Endothelial cell of umbilical vein (primary cell): ENCODE data around the gene CCNH. TPM values are rescaled to one million over a fixed set of nuclear protein-coding genes. Genes with fewer than 3 reads are reported as not detected.

Source experiments
- BruUV-seq: library from RNA; stranded (reverse); fragments of 400-500 nt; replicated peaks from 2 replicates; lab custom pipeline; 2021; lab: Mats Ljungman, UMichigan
- CTCF ChIA-PET: fragments of 300-600, 350-600 bp; sonication (Branson Sonifier 250); formaldehyde crosslinking; loops from one replicate; lab custom pipeline; 2021; ENCODE audit warnings: antibody characterized with exemption, inconsistent platforms; lab: Charles Lee
- POLR2A ChIA-PET: fragments of 300-600, 350-600 bp; sonication (Branson Sonifier 250); formaldehyde crosslinking; loops from one replicate; lab custom pipeline; 2021; ENCODE audit warnings: antibody characterized with exemption, inconsistent platforms; lab: Charles Lee
- DNase-seq: peaks from one replicate; pipeline ENCODE4 v3.0.0-alpha.2; 2011; ENCODE audit warnings: low read depth, low spot score
- FAIRE-seq: peaks from 2 replicates; lab custom pipeline; 2011; peaks lifted over from hg19 to GRCh38; lab: Jason Lieb, UNC
- H2AFZ ChIP-seq: 2 replicates; pipeline ENCODE4 v1.6.0; 2012; ENCODE audit warnings: low read depth, low read length, control low read depth, inconsistent platforms
- H3K27ac ChIP-seq: 2 replicates; pipeline ENCODE4 v1.5.1; 2011; ENCODE audit warnings: low read depth, mild to moderate bottlenecking, control low read depth, low read length, moderate library complexity; ENCODE audit not compliant: insufficient read depth
- H3K27me3 ChIP-seq, 2 experiments: 2 replicates each; pipeline versions ENCODE4 v1.6.0 to v1.6.1; 2011; ENCODE audit warnings: low read length in 2 of 2, mixed read lengths in 1 of 2; ENCODE audit not compliant: control insufficient read depth in 2 of 2, insufficient read depth in 2 of 2
- H3K36me3 ChIP-seq, 2 experiments: 2 replicates in 1 of 2; 3 replicates in 1 of 2; pipeline ENCODE4 v1.5.1; 2011; ENCODE audit warnings: low read length in 2 of 2, mild to moderate bottlenecking in 1 of 2, moderate library complexity in 1 of 2; ENCODE audit not compliant: control insufficient read depth in 2 of 2, insufficient read depth in 2 of 2; ENCODE audit errors: extremely low read depth in 1 of 2
- H3K4me1 ChIP-seq: 3 replicates; pipeline ENCODE4 v1.5.1; 2011; ENCODE audit warnings: mild to moderate bottlenecking, low read length; ENCODE audit not compliant: control insufficient read depth, insufficient read depth; ENCODE audit errors: extremely low read depth
- H3K4me2 ChIP-seq: 2 replicates; pipeline ENCODE4 v1.6.1; 2011; ENCODE audit warnings: low read length, control low read depth, mixed read lengths; ENCODE audit not compliant: insufficient read depth
- H3K4me3 ChIP-seq, 3 experiments: fragments of 200-600 bp in 1 of 3; sonication (generic), shearing (Covaris generic) in 1 of 3; replicated peaks in 1 of 3; 2 replicates each; pipeline ENCODE4 v1.5.1; 2011 to 2016; ENCODE audit warnings: control low read depth in 3 of 3, low read length in 3 of 3, mild to moderate bottlenecking in 2 of 3, inconsistent platforms in 1 of 3, low read depth in 1 of 3, moderate library complexity in 1 of 3; ENCODE audit not compliant: insufficient read depth in 1 of 3
- H3K79me2 ChIP-seq: 2 replicates; pipeline ENCODE4 v1.6.0; 2012; ENCODE audit warnings: low read length, inconsistent platforms; ENCODE audit not compliant: control insufficient read depth, insufficient read depth
- H3K9ac ChIP-seq: replicated peaks from 2 replicates; pipeline ENCODE3; 2011; ENCODE audit warnings: low read length, control low read depth; ENCODE audit not compliant: insufficient read depth; ENCODE audit errors: extremely low read depth
- H3K9me1 ChIP-seq: replicated peaks from 3 replicates; pipeline ENCODE4 v1.6.0; 2011; ENCODE audit warnings: mild to moderate bottlenecking, low read length; ENCODE audit not compliant: control insufficient read depth, insufficient read depth; ENCODE audit errors: extremely low read depth
- H3K9me3 ChIP-seq: replicated peaks from 2 replicates; pipeline ENCODE4 v1.5.1; 2012; ENCODE audit warnings: low read length, inconsistent platforms; ENCODE audit not compliant: control insufficient read depth, insufficient read depth
- H4K20me1 ChIP-seq: replicated peaks from 2 replicates; pipeline ENCODE3; 2011; ENCODE audit warnings: mild to moderate bottlenecking, low read length; ENCODE audit not compliant: control insufficient read depth, insufficient read depth; ENCODE audit errors: extremely low read depth
- CTCF ChIP-seq, 2 donors: IDR thresholded peaks; 1 replicate in 1 of 2; 2 replicates in 1 of 2; pipeline ENCODE4 v1.5.1; 2011; ENCODE audit warnings: low read length in 2 of 2, mild to moderate bottlenecking in 2 of 2, moderate library complexity in 2 of 2, control low read depth in 1 of 2, inconsistent platforms in 1 of 2, low read depth in 1 of 2; ENCODE audit not compliant: insufficient read depth in 1 of 2; ENCODE audit errors: extremely low read depth in 1 of 2
- EZH2 ChIP-seq: IDR thresholded peaks from 2 replicates; pipeline ENCODE4 v1.6.1; 2012; ENCODE audit warnings: borderline replicate concordance, low read depth, mild to moderate bottlenecking, moderate library complexity, low read length, inconsistent platforms; ENCODE audit not compliant: severe bottlenecking
- FOS ChIP-seq: IDR thresholded peaks from 2 replicates; pipeline ENCODE4 v1.6.1; 2011; ENCODE audit warnings: mild to moderate bottlenecking, low read length, moderate library complexity, borderline replicate concordance; ENCODE audit not compliant: insufficient read depth
- GATA2 ChIP-seq: IDR thresholded peaks from 2 replicates; pipeline ENCODE4 v1.7.0; 2011; ENCODE audit warnings: low read depth, mild to moderate bottlenecking, moderate library complexity, mixed read lengths, low read length; ENCODE audit not compliant: insufficient read length, insufficient read depth
- JUN ChIP-seq: IDR thresholded peaks from 2 replicates; pipeline ENCODE4 v1.6.1; 2011; ENCODE audit warnings: borderline replicate concordance, low read depth; ENCODE audit not compliant: insufficient read length, insufficient read depth
- MYC ChIP-seq: IDR thresholded peaks from one replicate; pipeline ENCODE4 v1.6.1; 2011; ENCODE audit warnings: mild to moderate bottlenecking, low read depth, low read length
- POLR2A ChIP-seq: IDR thresholded peaks from 2 replicates; pipeline ENCODE4 v1.6.1; 2012; ENCODE audit warnings: low read depth, mild to moderate bottlenecking, control low read depth, low read length
- POLR2AphosphoS5 ChIP-seq: IDR thresholded peaks from 2 replicates; pipeline ENCODE4 v1.6.1; 2012; ENCODE audit warnings: low read depth, mild to moderate bottlenecking, control low read depth, low read length, moderate library complexity; ENCODE audit not compliant: insufficient read depth
- dilution Hi-C: fragments of 300-500 bp; cut with MboI; formaldehyde crosslinking; loops from one replicate; pipeline ENCODE4 v1.15.0; 2019; ENCODE audit warnings: low sequenced_read_pairs; ENCODE audit not compliant: extremely low pct_ligation_motif_present
- intact Hi-C: fragments of 100-400 bp; cut with micrococcal nuclease; formaldehyde crosslinking; loops from one replicate; pipeline ENCODE4 v1.10.0; 2022
- polyA plus RNA-seq, 4 experiments: library from polyadenylated mRNA; depleted of rRNA in 3 of 4; stranded (reverse) in 3 of 4; unstranded in 1 of 4; fragments of >200 nt; gene quantifications; 2 replicates each; pipeline versions ENCODE4 v1.2.1 to v1.2.3, GENCODE V29; 2011 to 2012; ENCODE audit warnings: missing spikeins in 1 of 4
- total RNA-seq: library from RNA; stranded (reverse); gene quantifications from 2 replicates; pipeline ENCODE4 v1.2.3, GENCODE V29; 2021
- TF ChIP-seq, protein P1 (sequence below): IDR thresholded peaks from 2 replicates; pipeline ENCODE4 v1.6.1; 2011; ENCODE audit not compliant: insufficient read depth, insufficient read length

Gene CCNH
- total and polyA plus RNA-seq, 2 donors (not counting 3 experiments of a cell fraction or from before 2014, with no cell fraction given) = 47.9 to 50.6 TPM

GRCh38 chr5:87433945-87434344 lies 21.2 kb upstream of the CCNH start:
- CTCF ChIA-PET = no interaction called here
- H3K4me2 ChIP-seq = no peak overlapping the region
- FAIRE-seq = no peak

More at GRCh38 chr5:87433945-87434344, 21.2 kb upstream of the CCNH start:
- Histone ChIP-seq H4K20me1 (no peaks in the 10 kb centered on the region), H3K79me2 (no peaks in the 10 kb centered on the region), H3K9me3 (no peaks in the 10 kb centered on the region), H3K36me3 (no peaks in the 10 kb centered on the region), H3K4me3 (no peak overlapping the region), H3K27ac (no peak overlapping the region), H2AFZ (no peak overlapping the region), H3K9ac (no peak overlapping the region), H3K9me1 (no peaks in the 10 kb centered on the region), H3K4me1 (no peaks in the 10 kb centered on the region), H3K27me3 (peaks cover 0 to 2% of the 10 kb centered on the region in 2 experiments)
- intact Hi-C loops (no loop called here), dilution Hi-C loops (no loop called here)
- POLR2A ChIA-PET = no interaction called here
- TF ChIP-seq CTCF (IDR thresholded peaks at IDR 0.05; ENCODE audit: extremely low read depth in 1 of 2, insufficient read depth in 1 of 2, low read depth in 1 of 2, low read length in 2 of 2) = no peak
- no peak for TF ChIP-seq FOS
- TF ChIP-seq POLR2A = no peak
- no peak for TF ChIP-seq EZH2
- no peak for TF ChIP-seq MYC
- no peak for TF ChIP-seq JUN
- TF ChIP-seq POLR2AphosphoS5 = no peak
- no peak for TF ChIP-seq GATA2
- TF ChIP-seq, protein P1, sequence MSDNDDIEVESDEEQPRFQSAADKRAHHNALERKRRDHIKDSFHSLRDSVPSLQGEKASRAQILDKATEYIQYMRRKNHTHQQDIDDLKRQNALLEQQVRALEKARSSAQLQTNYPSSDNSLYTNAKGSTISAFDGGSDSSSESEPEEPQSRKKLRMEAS = no peak
- no TSS peak for BruUV-seq
- DNase-seq = no peak
